Subcutaneous adipose tissue (tissue), 4 donors: ENCODE measurements around the gene CHST2. TPM values are rescaled to one million over a fixed set of nuclear protein-coding genes. Genes with fewer than 3 reads are reported as not detected.

Experiments used
- CTCF ChIP-seq: fragments of 450-650 bp; IDR thresholded peaks from one replicate; pipeline ENCODE4 v1.5.1; 2016; ENCODE audit warnings: low read depth, mild to moderate bottlenecking, control low read depth, antibody characterized with exemption, moderate library complexity
- total RNA-seq, 4 donors: library from RNA; depleted of rRNA; stranded (reverse); fragments of >200 nt; gene quantifications; one replicate each; pipeline ENCODE4 v1.1.0, GENCODE V29; 2016

CHST2 gene
- total RNA-seq, 4 donors from 2014 or later = 3.5 to 12.9 (median 8.1) TPM

DNA sequence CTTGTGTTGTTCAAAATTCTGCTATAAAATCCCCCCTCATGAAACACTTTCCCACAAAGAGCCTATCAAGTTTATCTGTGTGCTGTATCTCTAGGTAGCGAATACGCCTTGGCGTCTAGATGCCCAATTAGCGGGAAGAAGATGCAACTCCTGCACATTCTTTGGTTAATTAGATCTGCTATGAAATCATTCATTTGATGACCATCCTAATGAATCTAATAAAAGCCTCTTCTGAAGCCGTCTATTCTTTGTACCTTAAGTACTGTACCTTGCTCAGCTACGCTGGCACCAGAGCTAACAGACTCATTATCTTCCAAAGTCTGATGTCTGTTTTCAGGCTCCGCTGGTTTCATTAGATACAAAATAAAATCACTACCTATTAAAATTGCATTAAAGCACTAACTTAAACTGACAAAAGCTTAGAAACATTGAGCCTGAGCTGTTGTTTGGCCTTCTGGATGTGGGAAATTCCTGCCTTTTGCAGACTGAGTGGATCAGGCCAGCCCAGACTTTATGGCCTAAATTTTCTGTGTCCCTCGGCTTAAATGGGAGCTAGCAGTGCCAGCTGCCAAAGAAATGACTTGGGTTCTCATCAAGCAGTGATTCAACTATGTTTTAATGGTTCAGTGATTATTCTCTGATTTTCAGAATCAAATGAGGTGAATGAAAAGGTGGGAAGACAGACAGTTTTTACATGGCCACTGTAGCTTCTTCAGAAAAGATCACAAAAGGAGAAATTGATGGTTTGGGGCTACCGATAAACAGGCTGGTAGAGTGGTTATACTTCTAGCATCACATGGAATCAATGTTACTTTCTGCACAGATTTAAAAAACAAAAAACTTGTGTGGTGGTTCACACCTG is 28.4 kb upstream of the CHST2 start:
- no peak for TF ChIP-seq CTCF

DNA sequence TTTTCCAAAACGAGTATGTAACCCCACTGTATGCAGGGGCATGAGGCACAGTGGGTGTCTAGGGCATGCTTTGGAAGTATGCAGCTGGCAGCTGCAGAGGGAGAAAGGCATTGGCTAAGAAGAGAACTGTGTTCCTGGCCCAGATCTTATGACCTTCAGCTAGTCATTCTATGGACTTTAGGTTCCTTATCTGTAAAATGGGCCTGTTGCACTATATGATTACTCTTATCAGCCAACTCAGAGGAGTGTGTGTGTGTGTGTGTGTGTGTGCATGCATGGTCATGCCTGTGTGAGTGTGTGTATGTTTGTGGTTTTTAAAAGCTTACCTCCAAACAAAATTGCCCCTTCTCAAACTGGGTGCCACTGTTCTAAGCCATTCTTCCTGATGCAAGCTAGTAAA is 27.4 kb upstream of the CHST2 start:
- TF ChIP-seq CTCF = no peak

DNA sequence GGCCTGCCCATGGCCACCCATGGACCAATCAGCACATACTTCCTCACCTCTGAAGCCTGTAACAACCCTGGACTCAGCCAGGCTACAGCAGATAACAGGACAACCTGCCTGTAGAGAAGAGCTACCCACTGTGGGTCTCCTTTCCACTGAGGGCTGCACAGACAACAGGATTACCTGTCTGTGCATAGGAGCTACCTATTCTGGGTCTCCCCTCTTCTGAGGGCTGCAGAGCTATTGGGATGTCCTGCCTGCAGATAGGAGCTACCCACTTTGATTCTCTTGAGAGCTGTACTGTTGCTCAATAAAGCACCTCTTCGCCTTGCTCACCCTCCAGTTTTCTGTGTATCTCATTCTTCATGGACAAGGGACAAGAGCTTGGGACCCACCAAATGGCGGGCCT is 23.8 kb upstream of the CHST2 start:
- no peak for TF ChIP-seq CTCF

DNA sequence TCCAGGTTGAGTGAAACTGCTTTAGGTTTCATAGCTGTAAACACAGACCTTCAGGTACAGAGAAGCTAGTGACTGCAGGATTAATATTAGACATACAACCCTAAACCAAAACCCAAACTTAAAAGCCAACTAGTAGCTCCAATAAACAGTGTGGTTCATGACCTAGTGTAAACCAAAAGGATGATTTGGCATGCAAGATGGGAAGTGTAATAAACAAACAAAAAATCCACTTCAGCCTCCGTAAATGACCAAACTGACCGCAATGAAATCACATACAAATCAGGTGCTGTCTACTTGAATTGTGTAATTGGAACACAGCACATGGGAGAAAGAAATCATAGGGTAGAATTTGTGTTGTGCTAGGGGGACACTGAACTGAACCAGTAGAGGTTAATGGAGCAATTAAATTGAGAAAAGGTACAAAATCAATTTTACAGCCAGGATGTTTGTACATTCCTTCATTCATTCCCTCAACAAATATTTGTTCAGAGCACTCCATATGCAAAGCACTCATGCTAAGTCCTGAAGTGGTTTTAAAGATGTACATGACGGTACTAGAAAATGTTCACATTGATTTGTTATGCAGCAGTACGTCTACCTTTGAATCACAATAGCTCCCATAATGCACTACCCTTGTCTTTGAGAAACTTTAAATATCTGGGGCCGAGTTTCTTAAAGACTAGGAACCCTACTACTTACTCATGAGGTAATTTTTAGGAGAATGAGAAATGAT is 21.4 kb upstream of the CHST2 start:
- no peak for TF ChIP-seq CTCF

DNA sequence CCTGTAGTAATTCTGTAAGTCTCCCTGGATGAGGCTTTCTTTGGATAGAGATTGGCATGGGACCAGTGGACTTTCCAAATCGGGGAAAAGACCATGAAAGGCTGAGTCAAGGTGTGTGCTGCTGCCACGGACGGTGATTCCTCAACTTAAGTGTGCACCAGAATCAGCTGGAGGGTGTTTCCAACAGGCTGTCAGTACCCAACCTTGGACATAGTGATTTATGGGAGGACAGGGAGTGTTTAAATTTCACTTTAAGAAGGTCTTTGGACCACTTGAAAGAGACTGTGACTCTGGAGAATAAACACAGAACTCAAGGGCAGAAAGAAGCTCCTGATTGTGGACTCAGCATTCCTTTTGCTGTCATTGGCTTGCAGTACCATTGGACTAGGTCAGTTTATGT is 20.4 kb upstream of the CHST2 start:
- TF ChIP-seq CTCF = no peak

DNA sequence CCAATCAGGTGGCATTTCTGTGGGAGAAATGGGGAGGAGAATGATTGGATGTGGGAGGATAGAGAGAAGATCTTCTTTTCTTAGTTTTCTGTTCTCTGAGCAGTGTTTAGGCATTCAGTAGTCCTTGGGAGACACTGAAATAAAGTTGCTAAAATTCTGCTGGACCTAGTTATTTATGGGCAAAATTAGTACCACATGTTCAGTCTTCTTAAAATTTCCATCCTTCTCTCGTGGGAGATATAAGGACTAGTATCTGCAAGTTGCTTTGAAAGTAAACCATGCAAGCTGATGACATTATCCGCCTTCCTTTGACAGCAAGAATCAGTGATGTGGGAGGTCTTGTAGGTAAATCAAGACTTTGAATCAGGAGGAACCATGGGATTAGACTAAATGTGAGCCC is 19.9 kb upstream of the CHST2 start:
- no peak for TF ChIP-seq CTCF

GRCh38 chr3:143100451-143100850 is 19.1 kb upstream of the CHST2 start:
- TF ChIP-seq CTCF = no peak
